ENCODE results near the gene TMEM167A. TPM values are rescaled to one million over a fixed set of nuclear protein-coding genes. Genes with fewer than 3 reads are reported as not detected.

TMEM167A gene
- total RNA-seq, 1 experiment from 2014 or later: 108 TPM

DNA sequence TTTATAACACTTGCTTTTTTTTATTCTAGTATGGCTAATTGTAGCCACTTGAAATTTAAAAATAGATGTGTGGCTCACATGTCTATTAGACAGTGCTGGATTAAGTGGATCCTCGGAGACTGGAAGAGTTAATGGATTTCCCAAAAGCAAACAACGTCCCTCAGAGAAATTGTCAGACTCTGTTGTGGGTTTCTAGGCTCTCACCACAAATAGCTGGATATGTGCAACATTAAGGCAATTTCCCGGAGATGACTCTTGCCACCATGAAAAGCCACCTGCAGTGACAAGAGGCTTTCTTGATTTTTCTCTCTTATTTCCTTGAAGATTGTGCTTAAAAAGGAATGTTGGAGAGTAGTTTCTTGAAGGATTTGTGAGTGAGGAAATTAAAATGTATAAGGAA, 43.2 kb downstream of the TMEM167A start:
- Histone ChIP-seq H3K27me3 (ENCODE audit: insufficient read depth, low read length) (no peaks in the 10 kb centered on the region), H2AFZ (ENCODE audit: low read depth, low read length, poor library complexity, severe bottlenecking) (no peak overlapping the region), H3K4me3 (replicated peaks in 1 of 2; ENCODE audit: low read depth in 1 of 2, low read length in 2 of 2) (no peak overlapping the region), H3K36me3 (ENCODE audit: control insufficient read depth in 1 of 2, insufficient read depth in 2 of 2, low read length in 2 of 2) (no peaks in the 10 kb centered on the region), H4K20me1 (ENCODE audit: insufficient read depth) (no peaks in the 10 kb centered on the region), H3K9me2 (ENCODE audit: insufficient read depth) (no peaks in the 10 kb centered on the region), H3K27ac (ENCODE audit: low read depth, low read length) (no peak overlapping the region), H3K4me1 (ENCODE audit: control insufficient read depth in 1 of 2, insufficient read depth in 2 of 2, low read length in 2 of 2) (peaks cover 0 to 5% of the 10 kb centered on the region in 2 experiments; a peak in 1 of 4 replicates), H3K9me3 (ENCODE audit: control insufficient read depth in 1 of 2, insufficient read depth in 1 of 2, low read depth in 1 of 2, low read length in 2 of 2) (no peaks in the 10 kb centered on the region), H3K4me2 (ENCODE audit: low read length) (no peak overlapping the region), H3K79me2 (ENCODE audit: insufficient read depth, low read length) (no peaks in the 10 kb centered on the region), H3K9ac (ENCODE audit: low read length) (no peak overlapping the region)
- ATAC-seq: no peak
- TF ChIP-seq ELF1 (IDR thresholded peaks at IDR 0.05; ENCODE audit: borderline replicate concordance, low read depth) (no peak), SP1 (IDR thresholded peaks at IDR 0.05; ENCODE audit: low read depth) (no peak), SIN3A (IDR thresholded peaks at IDR 0.05; ENCODE audit: low read depth) (no peak), FOSL1 (IDR thresholded peaks at IDR 0.05; ENCODE audit: low read depth) (no peak), POLR2A (IDR thresholded peaks at IDR 0.05; ENCODE audit: borderline replicate concordance, extremely low read depth, insufficient read depth, insufficient read length) (no peak), ZNF274 (IDR thresholded peaks at IDR 0.05; ENCODE audit: low read depth, low read length) (no peak), ZFX (IDR thresholded peaks at IDR 0.05) (no peak)
- TF ChIP-seq, protein P1, sequence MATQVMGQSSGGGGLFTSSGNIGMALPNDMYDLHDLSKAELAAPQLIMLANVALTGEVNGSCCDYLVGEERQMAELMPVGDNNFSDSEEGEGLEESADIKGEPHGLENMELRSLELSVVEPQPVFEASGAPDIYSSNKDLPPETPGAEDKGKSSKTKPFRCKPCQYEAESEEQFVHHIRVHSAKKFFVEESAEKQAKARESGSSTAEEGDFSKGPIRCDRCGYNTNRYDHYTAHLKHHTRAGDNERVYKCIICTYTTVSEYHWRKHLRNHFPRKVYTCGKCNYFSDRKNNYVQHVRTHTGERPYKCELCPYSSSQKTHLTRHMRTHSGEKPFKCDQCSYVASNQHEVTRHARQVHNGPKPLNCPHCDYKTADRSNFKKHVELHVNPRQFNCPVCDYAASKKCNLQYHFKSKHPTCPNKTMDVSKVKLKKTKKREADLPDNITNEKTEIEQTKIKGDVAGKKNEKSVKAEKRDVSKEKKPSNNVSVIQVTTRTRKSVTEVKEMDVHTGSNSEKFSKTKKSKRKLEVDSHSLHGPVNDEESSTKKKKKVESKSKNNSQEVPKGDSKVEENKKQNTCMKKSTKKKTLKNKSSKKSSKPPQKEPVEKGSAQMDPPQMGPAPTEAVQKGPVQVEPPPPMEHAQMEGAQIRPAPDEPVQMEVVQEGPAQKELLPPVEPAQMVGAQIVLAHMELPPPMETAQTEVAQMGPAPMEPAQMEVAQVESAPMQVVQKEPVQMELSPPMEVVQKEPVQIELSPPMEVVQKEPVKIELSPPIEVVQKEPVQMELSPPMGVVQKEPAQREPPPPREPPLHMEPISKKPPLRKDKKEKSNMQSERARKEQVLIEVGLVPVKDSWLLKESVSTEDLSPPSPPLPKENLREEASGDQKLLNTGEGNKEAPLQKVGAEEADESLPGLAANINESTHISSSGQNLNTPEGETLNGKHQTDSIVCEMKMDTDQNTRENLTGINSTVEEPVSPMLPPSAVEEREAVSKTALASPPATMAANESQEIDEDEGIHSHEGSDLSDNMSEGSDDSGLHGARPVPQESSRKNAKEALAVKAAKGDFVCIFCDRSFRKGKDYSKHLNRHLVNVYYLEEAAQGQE (IDR thresholded peaks at IDR 0.05; ENCODE audit: low read depth): no peak
- TF ChIP-seq, protein P2, sequence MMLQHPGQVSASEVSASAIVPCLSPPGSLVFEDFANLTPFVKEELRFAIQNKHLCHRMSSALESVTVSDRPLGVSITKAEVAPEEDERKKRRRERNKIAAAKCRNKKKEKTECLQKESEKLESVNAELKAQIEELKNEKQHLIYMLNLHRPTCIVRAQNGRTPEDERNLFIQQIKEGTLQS (IDR thresholded peaks at IDR 0.05): no peak
- TF ChIP-seq, protein P3, sequence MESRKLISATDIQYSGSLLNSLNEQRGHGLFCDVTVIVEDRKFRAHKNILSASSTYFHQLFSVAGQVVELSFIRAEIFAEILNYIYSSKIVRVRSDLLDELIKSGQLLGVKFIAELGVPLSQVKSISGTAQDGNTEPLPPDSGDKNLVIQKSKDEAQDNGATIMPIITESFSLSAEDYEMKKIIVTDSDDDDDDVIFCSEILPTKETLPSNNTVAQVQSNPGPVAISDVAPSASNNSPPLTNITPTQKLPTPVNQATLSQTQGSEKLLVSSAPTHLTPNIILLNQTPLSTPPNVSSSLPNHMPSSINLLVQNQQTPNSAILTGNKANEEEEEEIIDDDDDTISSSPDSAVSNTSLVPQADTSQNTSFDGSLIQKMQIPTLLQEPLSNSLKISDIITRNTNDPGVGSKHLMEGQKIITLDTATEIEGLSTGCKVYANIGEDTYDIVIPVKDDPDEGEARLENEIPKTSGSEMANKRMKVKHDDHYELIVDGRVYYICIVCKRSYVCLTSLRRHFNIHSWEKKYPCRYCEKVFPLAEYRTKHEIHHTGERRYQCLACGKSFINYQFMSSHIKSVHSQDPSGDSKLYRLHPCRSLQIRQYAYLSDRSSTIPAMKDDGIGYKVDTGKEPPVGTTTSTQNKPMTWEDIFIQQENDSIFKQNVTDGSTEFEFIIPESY (IDR thresholded peaks at IDR 0.05; ENCODE audit: extremely low read depth, insufficient replicate concordance, low read length): no peak
- TF ChIP-seq, protein P4, sequence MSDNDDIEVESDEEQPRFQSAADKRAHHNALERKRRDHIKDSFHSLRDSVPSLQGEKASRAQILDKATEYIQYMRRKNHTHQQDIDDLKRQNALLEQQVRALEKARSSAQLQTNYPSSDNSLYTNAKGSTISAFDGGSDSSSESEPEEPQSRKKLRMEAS (IDR thresholded peaks at IDR 0.05): no peak
- ChIA-PET CTCF (no interaction called here), RAD21 (ENCODE audit: low non-redundant PET in 1 of 2, low total read pairs in 2 of 2, uncharacterized antibody in 2 of 2, unreplicated experiment in 2 of 2) (no interaction called here), POLR2A (no interaction called here)
- no peak for DNase-seq (ENCODE audit: low read depth, low spot score)
- no TSS peak for BruUV-seq (replicated peaks)
- intact Hi-C loops (cut with micrococcal nuclease): no loop called here
